ENCODE measurements around the gene TRAP1. TPM values are rescaled to one million over a fixed set of nuclear protein-coding genes. Genes with fewer than 3 reads are reported as not detected.

TRAP1 gene
- total and polyA plus RNA-seq, 4 donors, result 78.3 to 148 (median 112) TPM

- TF ChIP-seq EGR1 (IDR thresholded peaks at IDR 0.05; ENCODE audit: low read depth in 2 of 2) (no peak), GABPA (IDR thresholded peaks at IDR 0.05 in 1 of 2, conservative IDR thresholded peaks at IDR 0.05 in 1 of 2) (no peak), ATF3 (IDR thresholded peaks at IDR 0.05) (no peak)
These were observed 51.8 kb downstream of the TRAP1 start (continued) for GRCh38 chr16:3665508-3665907.

GRCh38 chr16:3664187-3664896 lies 53.0 kb downstream of the TRAP1 start:
- Histone ChIP-seq H3K9ac (ENCODE audit: low read depth in 1 of 2, low read length in 2 of 2) (no peak overlapping the region), H3K36me3 (ENCODE audit: control insufficient read depth in 4 of 4, insufficient read depth in 3 of 4, low read depth in 1 of 4, low read length in 3 of 4) (peaks cover 22 to 82% (median 33%) of the 10 kb centered on the region in 4 donors), H3K9me3 (ENCODE audit: control insufficient read depth in 4 of 4, low read length in 3 of 4) (no peaks in the 10 kb centered on the region), H3K4me3 (ENCODE audit: low read depth in 1 of 3, low read length in 3 of 3) (no peak overlapping the region), H3K27me3 (ENCODE audit: control insufficient read depth in 4 of 4, insufficient read depth in 4 of 4, low read length in 3 of 4) (no peaks in the 10 kb centered on the region), H3K27ac (ENCODE audit: low read depth in 1 of 2, low read length in 2 of 2) (no peak overlapping the region), H3K4me1 (ENCODE audit: control insufficient read depth in 4 of 4, insufficient read depth in 4 of 4, low read length in 3 of 4) (no peaks in the 10 kb centered on the region)
- no peak for TF ChIP-seq GABPA (IDR thresholded peaks at IDR 0.05 in 1 of 2, conservative IDR thresholded peaks at IDR 0.05 in 1 of 2)
- TF ChIP-seq YY1 (IDR thresholded peaks at IDR 0.05), result no peak
- TF ChIP-seq FOXA2 (IDR thresholded peaks at IDR 0.05), result no peak
- no peak for TF ChIP-seq REST (IDR thresholded peaks at IDR 0.05)
- no peak for TF ChIP-seq ZBTB33 (IDR thresholded peaks at IDR 0.05)
- TF ChIP-seq HNF4A (conservative IDR thresholded peaks at IDR 0.05), result no peak
- no peak for TF ChIP-seq JUND (IDR thresholded peaks at IDR 0.05)
- no peak for TF ChIP-seq MAX (IDR thresholded peaks at IDR 0.05)
- TF ChIP-seq ATF3 (IDR thresholded peaks at IDR 0.05), result no peak
- TF ChIP-seq RXRA (IDR thresholded peaks at IDR 0.05), result no peak
- no peak for TF ChIP-seq RAD21 (IDR thresholded peaks at IDR 0.05)
- TF ChIP-seq NR2F2 (IDR thresholded peaks at IDR 0.05), result no peak
- TF ChIP-seq HNF4G (IDR thresholded peaks at IDR 0.05), result no peak
- TF ChIP-seq CTCF (IDR thresholded peaks at IDR 0.05; ENCODE audit: low read depth, low read length, missing input control), result no peak
- WGBS, result 97% methylated on average over 31 of the region's 31 CpGs
- DNase-seq (ENCODE audit: low spot score), result no peak

Data from liver (tissue), 9 donors.